Measurements from ENCODE around the gene ADH1B. TPM values are rescaled to one million over a fixed set of nuclear protein-coding genes. Genes with fewer than 3 reads are reported as not detected.
"Not testable (repeated sequence)": the region's sequence is repeated elsewhere in the genome, so short reads cannot be mapped to it uniquely, and the experiment has no call there.

ADH1B gene
- total RNA-seq, result 12.6 TPM
- long read RNA-seq, full-length matches to known transcripts, result 6 of 8 reads
- long read RNA-seq, partial matches to known transcripts, result 2 of 8 reads
- long read RNA-seq, other reads (novel, unspliced or antisense), result 0 of 8 reads

- intact Hi-C loops (cut with DNase I), result loop anchor here (10.0 kb wide), 1 partner anchor 117 kb away; no protein-coding TSS in a partner anchor
- DNase-seq (ENCODE audit: low spot score), result no peak
Observed at GRCh38 chr4:99321241-99322191, at the start of gene ADH1B. Gene ADH1B, minus strand, starts transcription at chr4:99321401. Its CDS starts 70 bp downstream, at chr4:99321331.

- DNase-seq (ENCODE audit: low spot score); intact Hi-C loops (cut with DNase I): not testable (repeated sequence)
Observed at GRCh38 chr4:99367817-99368216, 46.6 kb upstream of the ADH1B start.

- DNase-seq (ENCODE audit: low spot score), result no peak
- intact Hi-C loops (cut with DNase I), result no loop called here
Observed at GRCh38 chr4:99366491-99366890, 45.3 kb upstream of the ADH1B start.

GRCh38 chr4:99362768-99363167 is 41.6 kb upstream of the ADH1B start:
- intact Hi-C loops (cut with DNase I), result no loop called here
- no peak for DNase-seq (ENCODE audit: low spot score)

GRCh38 chr4:99361899-99362275 is 40.7 kb upstream of the ADH1B start:
- intact Hi-C loops (cut with DNase I), result no loop called here
- DNase-seq (ENCODE audit: low spot score), result no peak

GRCh38 chr4:99361268-99361898 is 40.2 kb upstream of the ADH1B start:
- intact Hi-C loops (cut with DNase I), result no loop called here
- DNase-seq (ENCODE audit: low spot score), result no peak

- intact Hi-C loops (cut with DNase I), result no loop called here
- no peak for DNase-seq (ENCODE audit: low spot score)
Observed at GRCh38 chr4:99359480-99360204, 38.4 kb upstream of the ADH1B start.

- no peak for DNase-seq (ENCODE audit: low spot score)
- intact Hi-C loops (cut with DNase I), result no loop called here
Observed at GRCh38 chr4:99357948-99358347, 36.7 kb upstream of the ADH1B start.

GRCh38 chr4:99356992-99357391 is 35.8 kb upstream of the ADH1B start:
- no peak for DNase-seq (ENCODE audit: low spot score)
- intact Hi-C loops (cut with DNase I), result no loop called here

GRCh38 chr4:99356149-99356548 is 34.9 kb upstream of the ADH1B start:
- intact Hi-C loops (cut with DNase I); DNase-seq (ENCODE audit: low spot score): not testable (repeated sequence)

- intact Hi-C loops (cut with DNase I), result no loop called here
- DNase-seq (ENCODE audit: low spot score), result no peak
Observed at GRCh38 chr4:99352602-99353537, 31.7 kb upstream of the ADH1B start, which contains the start of gene ADH1C. Gene ADH1C, minus strand, starts transcription at chr4:99352746. Its CDS starts 71 bp downstream, at chr4:99352675.

GRCh38 chr4:99351487-99351886 is 30.3 kb upstream of the ADH1B start:
- intact Hi-C loops (cut with DNase I), result no loop called here

GRCh38 chr4:99349338-99349737 is 28.1 kb upstream of the ADH1B start:
- DNase-seq (ENCODE audit: low spot score), result no peak
- intact Hi-C loops (cut with DNase I), result no loop called here

More at GRCh38 chr4:99351487-99351886, 30.3 kb upstream of the ADH1B start:
- no peak for DNase-seq (ENCODE audit: low spot score)

GRCh38 chr4:99342624-99343023 is 21.4 kb upstream of the ADH1B start:
- DNase-seq (ENCODE audit: low spot score), result not testable (repeated sequence)

GRCh38 chr4:99341426-99341825 is 20.2 kb upstream of the ADH1B start:
- DNase-seq (ENCODE audit: low spot score), result no peak
- intact Hi-C loops (cut with DNase I), result no loop called here

More at GRCh38 chr4:99342624-99343023, 21.4 kb upstream of the ADH1B start:
- intact Hi-C loops (cut with DNase I), result not testable (repeated sequence)

- intact Hi-C loops (cut with DNase I), result no loop called here
- DNase-seq (ENCODE audit: low spot score), result no peak
Observed at GRCh38 chr4:99339172-99339571, 18.0 kb upstream of the ADH1B start.

GRCh38 chr4:99336553-99336952 is 15.4 kb upstream of the ADH1B start:
- DNase-seq (ENCODE audit: low spot score), result no peak
- intact Hi-C loops (cut with DNase I), result no loop called here

- no peak for DNase-seq (ENCODE audit: low spot score)
- intact Hi-C loops (cut with DNase I), result no loop called here
Observed at GRCh38 chr4:99334880-99335279, 13.7 kb upstream of the ADH1B start.

- DNase-seq (ENCODE audit: low spot score), result no peak
- intact Hi-C loops (cut with DNase I), result no loop called here
Observed at GRCh38 chr4:99330648-99331047, 9.4 kb upstream of the ADH1B start.
